ENCODE measurements around the gene REEP5.

- peak; percentile 39; the same call in 1 of the 2 replicates for TF ChIP-seq SP1 (IDR thresholded peaks at IDR 0.05)
- TF ChIP-seq ZNF384 (IDR thresholded peaks at IDR 0.05): no peak
- peak; percentile 42; the same call in 1 of the 2 replicates for TF ChIP-seq ELF4 (IDR thresholded peaks at IDR 0.05)
- no peak for TF ChIP-seq FOXM1 (IDR thresholded peaks at IDR 0.05; ENCODE audit: borderline replicate concordance)
- no peak for TF ChIP-seq HDGF (IDR thresholded peaks at IDR 0.05; ENCODE audit: borderline replicate concordance)
- TF ChIP-seq ARNT (IDR thresholded peaks at IDR 0.05): no peak
- TF ChIP-seq L3MBTL2 (conservative IDR thresholded peaks at IDR 0.05): peak; percentile 100
- no peak for TF ChIP-seq FOXA1 (IDR thresholded peaks at IDR 0.05)
- TF ChIP-seq BHLHE40 (IDR thresholded peaks at IDR 0.05; ENCODE audit: borderline replicate concordance): no peak
- TF ChIP-seq FOXK2 (IDR thresholded peaks at IDR 0.05): no peak
- no peak for TF ChIP-seq CTBP1 (IDR thresholded peaks at IDR 0.05; ENCODE audit: borderline replicate concordance)
These were observed 60.9 kb downstream of the REEP5 start, which contains the start of gene SRP19 for GRCh38 chr5:112860929-112861637.
